Caco-2 (cell line): ENCODE measurements around the gene CCL1. TPM values are rescaled to one million over a fixed set of nuclear protein-coding genes. Genes with fewer than 3 reads are reported as not detected.

ENCODE experiments used
- BruUV-seq: library from RNA; stranded (reverse); fragments of 400-500 nt; replicated peaks from 2 replicates; lab custom pipeline; 2021; lab: Mats Ljungman, UMichigan
- CTCF ChIA-PET: fragments of 300-600 bp; sonication (Branson Sonifier 250); formaldehyde crosslinking; loops from one replicate; lab custom pipeline; 2022; ENCODE audit warnings: antibody characterized with exemption; lab: Charles Lee
- POLR2A ChIA-PET: fragments of 300-600 bp; sonication (Branson Sonifier 250); formaldehyde crosslinking; loops from one replicate; lab custom pipeline; 2022; ENCODE audit warnings: antibody characterized with exemption; lab: Charles Lee
- DNase-seq, 2 experiments: peaks; one replicate each; pipeline versions ENCODE4 v3.0.0 to v3.0.0-alpha.2; 2020 to 2022
- H3K27me3 ChIP-seq: replicated peaks from 2 replicates; pipeline ENCODE4 v1.6.0; 2011; ENCODE audit warnings: low read length; ENCODE audit not compliant: control insufficient read depth, insufficient read depth
- H3K36me3 ChIP-seq: 2 replicates; pipeline ENCODE4 v1.5.1; 2011; ENCODE audit warnings: low read length; ENCODE audit not compliant: control insufficient read depth, insufficient read depth
- H3K4me1 ChIP-seq: fragments of 250-450 bp; sonication (Bioruptor Pico); 2 replicates; pipeline ENCODE4 v1.5.1; 2020; ENCODE audit warnings: mild to moderate bottlenecking
- H3K4me3 ChIP-seq: 2 replicates; pipeline ENCODE4 v1.5.1; 2011; ENCODE audit warnings: low read depth, mild to moderate bottlenecking, control low read depth, low read length
- H3K9me3 ChIP-seq: fragments of 250-450 bp; sonication (Bioruptor Pico); 2 replicates; pipeline ENCODE4 v1.5.1; 2020; ENCODE audit warnings: mild to moderate bottlenecking, moderate library complexity
- H3K27ac Mint-ChIP-seq: one replicate; pipeline ENCODE4 v1.8.0; 2022; ENCODE audit warnings: mixed read lengths; ENCODE audit not compliant: unreplicated experiment
- H3K27me3 Mint-ChIP-seq: one replicate; pipeline ENCODE4 v1.8.0; 2022; ENCODE audit warnings: mixed read lengths; ENCODE audit not compliant: insufficient read depth, unreplicated experiment
- H3K36me3 Mint-ChIP-seq: one replicate; pipeline ENCODE4 v1.8.0; 2022; ENCODE audit warnings: mild to moderate bottlenecking, mixed read lengths; ENCODE audit not compliant: insufficient read depth, unreplicated experiment
- H3K4me1 Mint-ChIP-seq: one replicate; pipeline ENCODE4 v1.8.0; 2022; ENCODE audit warnings: low read depth, mixed read lengths; ENCODE audit not compliant: unreplicated experiment
- H3K4me3 Mint-ChIP-seq: one replicate; pipeline ENCODE4 v1.8.0; 2022; ENCODE audit warnings: mild to moderate bottlenecking, moderate library complexity, mixed read lengths; ENCODE audit not compliant: unreplicated experiment
- H3K9me3 Mint-ChIP-seq: one replicate; pipeline ENCODE4 v1.8.0; 2022; ENCODE audit warnings: mixed read lengths; ENCODE audit not compliant: unreplicated experiment
- CTCF ChIP-seq, 2 experiments: fragments of 200-600 bp in 1 of 2; IDR thresholded peaks; 1 replicate in 1 of 2; 2 replicates in 1 of 2; pipeline versions ENCODE4 v1.5.1 to v1.8.0; 2011 to 2022; ENCODE audit warnings: antibody characterized with exemption in 1 of 2, control low read depth in 1 of 2, inconsistent platforms in 1 of 2, low read depth in 1 of 2, low read length in 1 of 2, mild to moderate bottlenecking in 1 of 2, moderate library complexity in 1 of 2; ENCODE audit not compliant: insufficient read depth in 1 of 2, severe bottlenecking in 1 of 2, unreplicated experiment in 1 of 2
- intact Hi-C: fragments of 100-400 bp; cut with micrococcal nuclease; formaldehyde crosslinking; loops from one replicate; pipeline ENCODE4 v1.10.0; 2022; ENCODE audit not compliant: unreplicated experiment
- total RNA-seq: library from RNA; stranded (reverse); gene quantifications from 2 replicates; pipeline ENCODE4 v1.2.3, GENCODE V29; 2022

Gene CCL1
- total RNA-seq, 1 experiment from 2014 or later: not detected

- H3K4me3 ChIP-seq: no peak overlapping the region
- H3K4me3 Mint-ChIP-seq: no peak overlapping the region
- no peaks in the 10 kb centered on the region for H3K36me3 Mint-ChIP-seq
- peaks cover 9% of the 10 kb centered on the region; the same call in 1 of the 2 replicates for H3K4me1 ChIP-seq
- BruUV-seq: no TSS peak
- intact Hi-C loops: no loop called here
- H3K27me3 Mint-ChIP-seq: peaks cover 15% of the 10 kb centered on the region
- H3K27me3 ChIP-seq: no peaks in the 10 kb centered on the region
- no peaks in the 10 kb centered on the region for H3K9me3 Mint-ChIP-seq
- no peak for DNase-seq
- CTCF ChIA-PET: interaction anchor here (1.6 kb wide), 1 partner anchor 13 kb away, joined by 4 read pairs; no protein-coding TSS in a partner anchor
- H3K9me3 ChIP-seq: no peaks in the 10 kb centered on the region
- no peaks in the 10 kb centered on the region for H3K36me3 ChIP-seq
- H3K27ac Mint-ChIP-seq: no peak overlapping the region
- TF ChIP-seq CTCF (IDR thresholded peaks at IDR 0.05; ENCODE audit: insufficient read depth in 1 of 2, low read depth in 1 of 2, low read length in 1 of 2, severe bottlenecking in 1 of 2, unreplicated experiment in 1 of 2): no peak
- H3K4me1 Mint-ChIP-seq: peaks cover 6% of the 10 kb centered on the region
- POLR2A ChIA-PET: no interaction called here
These were observed 11.4 kb upstream of the CCL1 start for GRCh38 chr17:34374457-34374856.

GRCh38 chr17:34371405-34372100, 8.5 kb upstream of the CCL1 start:
- Histone ChIP-seq H3K4me3 (no peak overlapping the region), H3K36me3 (no peaks in the 10 kb centered on the region), H3K27me3 (no peaks in the 10 kb centered on the region), H3K4me1 (peaks cover 9% of the 10 kb centered on the region; the same call in 1 of the 2 replicates), H3K9me3 (no peaks in the 10 kb centered on the region)
- Mint-ChIP-seq H3K27ac (no peak overlapping the region), H3K9me3 (no peaks in the 10 kb centered on the region), H3K4me3 (no peak overlapping the region), H3K4me1 (peaks cover 6% of the 10 kb centered on the region), H3K36me3 (no peaks in the 10 kb centered on the region), H3K27me3 (peaks cover 12% of the 10 kb centered on the region)
- no peak for TF ChIP-seq CTCF (IDR thresholded peaks at IDR 0.05; ENCODE audit: insufficient read depth in 1 of 2, low read depth in 1 of 2, low read length in 1 of 2, severe bottlenecking in 1 of 2, unreplicated experiment in 1 of 2)
- no TSS peak for BruUV-seq
- ChIA-PET POLR2A (no interaction called here), CTCF (interaction anchor here (3.0 kb wide), 1 partner anchor 10 kb away, joined by 10 read pairs; no protein-coding TSS in a partner anchor)
- no peak for DNase-seq
- intact Hi-C loops: no loop called here

GRCh38 chr17:34370997-34371395, 8.0 kb upstream of the CCL1 start:
- POLR2A ChIA-PET: no interaction called here
- intact Hi-C loops: no loop called here
- Mint-ChIP-seq H3K4me1 (peaks cover 6% of the 10 kb centered on the region), H3K36me3 (no peaks in the 10 kb centered on the region), H3K27me3 (peaks cover 11% of the 10 kb centered on the region), H3K9me3 (no peaks in the 10 kb centered on the region), H3K4me3 (no peak overlapping the region), H3K27ac (no peak overlapping the region)
- TF ChIP-seq CTCF (IDR thresholded peaks at IDR 0.05; ENCODE audit: insufficient read depth in 1 of 2, low read depth in 1 of 2, low read length in 1 of 2, severe bottlenecking in 1 of 2, unreplicated experiment in 1 of 2): no peak
- no peak overlapping the region for H3K4me3 ChIP-seq
- H3K36me3 ChIP-seq: no peaks in the 10 kb centered on the region
- H3K4me1 ChIP-seq: peaks cover 9% of the 10 kb centered on the region; the same call in 1 of the 2 replicates
- CTCF ChIA-PET: interaction anchor here (3.0 kb wide), 1 partner anchor 9 kb away, joined by 10 read pairs; no protein-coding TSS in a partner anchor
- no peaks in the 10 kb centered on the region for H3K9me3 ChIP-seq
- no TSS peak for BruUV-seq
- no peak for DNase-seq
- H3K27me3 ChIP-seq: no peaks in the 10 kb centered on the region
